ENCODE data around the gene C6orf62. TPM values are rescaled to one million over a fixed set of nuclear protein-coding genes. Genes with fewer than 3 reads are reported as not detected.
"Not testable (repeated sequence)": the region's sequence is repeated elsewhere in the genome, so short reads cannot be mapped to it uniquely, and the experiment has no call there.

C6orf62 gene
- total RNA-seq, 2 experiments from 2014 or later, result 155 to 156 TPM

- Mint-ChIP-seq H3K36me3 (ENCODE audit: low read depth) (peaks cover 12% of the 10 kb centered on the region), H3K9me3 (peaks cover 25% of the 10 kb centered on the region)
- DNase-seq, CTCF ChIA-PET, H3K4me3 Mint-ChIP-seq, H3K27ac Mint-ChIP-seq, H3K4me1 Mint-ChIP-seq, H3K27me3 Mint-ChIP-seq: not testable (repeated sequence)
- POLR2A ChIA-PET, result interaction anchor here (0.6 to 3.0 kb wide), 2 partner anchors 13 to 16 kb away, joined by 3 to 13 read pairs; partner anchors contain the start of gene C6orf62
These were observed 15.8 kb upstream of the C6orf62 start for GRCh38 chr6:24734710-24735109.

GRCh38 chr6:24734166-24734565 lies 15.2 kb upstream of the C6orf62 start:
- POLR2A ChIA-PET, result interaction anchor here (2.0 kb wide), 1 partner anchor 12 kb away, joined by 10 read pairs; no protein-coding TSS in a partner anchor
- H3K27ac Mint-ChIP-seq, result no peak overlapping the region
- CTCF ChIA-PET, result no interaction called here
- no peak for DNase-seq
- H3K4me1 Mint-ChIP-seq, result peaks cover 4% of the 10 kb centered on the region
- no peak overlapping the region for H3K4me3 Mint-ChIP-seq
- H3K9me3 Mint-ChIP-seq, result peaks cover 28% of the 10 kb centered on the region
- H3K27me3 Mint-ChIP-seq, result peaks cover 9% of the 10 kb centered on the region
- peaks cover 12% of the 10 kb centered on the region for H3K36me3 Mint-ChIP-seq (ENCODE audit: low read depth)

- POLR2A ChIA-PET, H3K4me1 Mint-ChIP-seq, H3K27ac Mint-ChIP-seq, DNase-seq, CTCF ChIA-PET, H3K4me3 Mint-ChIP-seq: not testable (repeated sequence)
- Mint-ChIP-seq H3K27me3 (peaks cover 23% of the 10 kb centered on the region), H3K9me3 (peaks cover 28% of the 10 kb centered on the region), H3K36me3 (ENCODE audit: low read depth) (peaks cover 16% of the 10 kb centered on the region)
These were observed 12.6 kb upstream of the C6orf62 start for GRCh38 chr6:24731456-24732134.

- H3K4me3 Mint-ChIP-seq, POLR2A ChIA-PET, H3K27ac Mint-ChIP-seq, CTCF ChIA-PET, DNase-seq, H3K4me1 Mint-ChIP-seq: not testable (repeated sequence)
- Mint-ChIP-seq H3K36me3 (ENCODE audit: low read depth) (peaks cover 16% of the 10 kb centered on the region), H3K27me3 (peaks cover 23% of the 10 kb centered on the region), H3K9me3 (peaks cover 28% of the 10 kb centered on the region)
These were observed 11.7 kb upstream of the C6orf62 start for GRCh38 chr6:24730653-24731052.

GRCh38 chr6:24723270-24723669 lies 4.3 kb upstream of the C6orf62 start:
- Mint-ChIP-seq H3K27me3 (peaks cover 10% of the 10 kb centered on the region), H3K9me3 (no peaks in the 10 kb centered on the region), H3K36me3 (ENCODE audit: low read depth) (peaks cover 21% of the 10 kb centered on the region), H3K4me1 (peaks cover 10% of the 10 kb centered on the region), H3K4me3 (no peak overlapping the region), H3K27ac (no peak overlapping the region)
- DNase-seq, result no peak
- POLR2A ChIA-PET, result interaction anchor here (1.4 to 2.6 kb wide), 6 partner anchors 10 to 57 kb away, joined by 6 to 44 read pairs (median 10); partner anchors contain the start of genes ACOT13, GMNN and TDP2
- CTCF ChIA-PET, result no interaction called here

GRCh38 chr6:24721461-24722215 lies 2.7 kb upstream of the C6orf62 start:
- H3K4me3 Mint-ChIP-seq, result peak overlapping the region; percentile 99
- CTCF ChIA-PET, result interaction anchor here (0.7 to 1.1 kb wide), 3 partner anchors 13 to 296 kb away, joined by 3 read pairs; no protein-coding TSS in a partner anchor
- DNase-seq, result no peak
- peaks cover 24% of the 10 kb centered on the region for H3K4me1 Mint-ChIP-seq
- no peaks in the 10 kb centered on the region for H3K27me3 Mint-ChIP-seq
- no peaks in the 10 kb centered on the region for H3K9me3 Mint-ChIP-seq
- H3K36me3 Mint-ChIP-seq (ENCODE audit: low read depth), result peaks cover 36% of the 10 kb centered on the region
- peak overlapping the region; percentile 100 for H3K27ac Mint-ChIP-seq
- POLR2A ChIA-PET, result interaction anchor here (0.6 to 2.6 kb wide), 27 partner anchors 8 to 417 kb away, joined by 3 to 44 read pairs (median 3); partner anchors contain the start of genes ACOT13, GMNN, KIAA0319 and TDP2

GRCh38 chr6:24720604-24721460 lies 1.9 kb upstream of the C6orf62 start:
- DNase-seq, result peak; percentile 100
- H3K27me3 Mint-ChIP-seq, result no peaks in the 10 kb centered on the region
- CTCF ChIA-PET, result no interaction called here
- peak overlapping the region; percentile 99 for H3K4me3 Mint-ChIP-seq
- POLR2A ChIA-PET, result interaction anchor here (0.6 to 4.3 kb wide), 28 partner anchors 8 to 418 kb away, joined by 3 to 49 read pairs (median 4); partner anchors contain the start of genes ACOT13, GMNN and TDP2
- H3K27ac Mint-ChIP-seq, result peak overlapping the region; percentile 100
- no peaks in the 10 kb centered on the region for H3K9me3 Mint-ChIP-seq
- peaks cover 44% of the 10 kb centered on the region for H3K36me3 Mint-ChIP-seq (ENCODE audit: low read depth)
- H3K4me1 Mint-ChIP-seq, result peaks cover 32% of the 10 kb centered on the region

- Mint-ChIP-seq H3K27me3 (no peaks in the 10 kb centered on the region), H3K4me1 (peaks cover 38% of the 10 kb centered on the region), H3K9me3 (no peaks in the 10 kb centered on the region), H3K36me3 (ENCODE audit: low read depth) (peaks cover 51% of the 10 kb centered on the region), H3K27ac (peak overlapping the region; percentile 100), H3K4me3 (peak overlapping the region; percentile 99)
- DNase-seq, result peak; percentile 86
- POLR2A ChIA-PET, result interaction anchor here (0.6 to 4.3 kb wide), 13 partner anchors 11 to 316 kb away, joined by 3 to 49 read pairs (median 8); partner anchors contain the start of genes ACOT13, GMNN, KIAA0319 and TDP2
- CTCF ChIA-PET, result interaction anchor here (0.8 to 1.3 kb wide), 3 partner anchors 53 to 298 kb away, joined by 3 to 4 read pairs (median 4); partner anchors contain the start of gene ACOT13
These were observed 1.2 kb upstream of the C6orf62 start for GRCh38 chr6:24720131-24720603.

- peak overlapping the region; percentile 99 for H3K4me3 Mint-ChIP-seq
- peak overlapping the region; percentile 100 for H3K27ac Mint-ChIP-seq
- ChIA-PET POLR2A (interaction anchor here (0.8 to 4.3 kb wide), 26 partner anchors 10 to 1406 kb away, joined by 3 to 49 read pairs (median 4); partner anchors contain the start of genes ACOT13, GMNN, KIAA0319 and RIPOR2), CTCF (interaction anchor here (0.6 to 2.5 kb wide), 12 partner anchors 48 to 709 kb away, joined by 3 to 9 read pairs (median 4); partner anchors contain the start of gene ACOT13)
- H3K36me3 Mint-ChIP-seq (ENCODE audit: low read depth), result peaks cover 65% of the 10 kb centered on the region
- no peaks in the 10 kb centered on the region for H3K27me3 Mint-ChIP-seq
- H3K9me3 Mint-ChIP-seq, result no peaks in the 10 kb centered on the region
- no peak for DNase-seq
- H3K4me1 Mint-ChIP-seq, result peaks cover 51% of the 10 kb centered on the region
These were observed 367 bp downstream of the C6orf62 start for GRCh38 chr6:24718449-24719124.

GRCh38 chr6:24716602-24717148 lies 2.3 kb downstream of the C6orf62 start:
- not testable (repeated sequence) for DNase-seq, H3K27me3 Mint-ChIP-seq, H3K27ac Mint-ChIP-seq, H3K9me3 Mint-ChIP-seq
- Mint-ChIP-seq H3K36me3 (ENCODE audit: low read depth) (peaks cover 82% of the 10 kb centered on the region), H3K4me1 (peaks cover 58% of the 10 kb centered on the region), H3K4me3 (peak overlapping the region; percentile 99)
- ChIA-PET CTCF (interaction anchor here (2.5 kb wide), 1 partner anchor 301 kb away, joined by 9 read pairs; no protein-coding TSS in a partner anchor), POLR2A (interaction anchor here (1.0 to 4.3 kb wide), 4 partner anchors 9 to 50 kb away, joined by 3 to 41 read pairs (median 26); partner anchors contain the start of genes ACOT13 and TDP2)

- no peaks in the 10 kb centered on the region for H3K9me3 Mint-ChIP-seq
- ChIA-PET CTCF (interaction anchor here (1.8 kb wide), 1 partner anchor 130 kb away, joined by 6 read pairs; no protein-coding TSS in a partner anchor), POLR2A (interaction anchor here (1.2 kb wide), 1 partner anchor 65 kb away, joined by 4 read pairs; no protein-coding TSS in a partner anchor)
- H3K4me3 Mint-ChIP-seq, result no peak overlapping the region
- H3K36me3 Mint-ChIP-seq (ENCODE audit: low read depth), result peaks cover 84% of the 10 kb centered on the region
- no peak for DNase-seq
- H3K27me3 Mint-ChIP-seq, result no peaks in the 10 kb centered on the region
- peak overlapping the region; percentile 27 for H3K27ac Mint-ChIP-seq
- peaks cover 53% of the 10 kb centered on the region for H3K4me1 Mint-ChIP-seq
These were observed 8.2 kb downstream of the C6orf62 start for GRCh38 chr6:24710519-24711303.

Data from activated CD4-positive, alpha-beta memory T cell treated with anti-CD3 and anti-CD28 coated beads, Interleukin-2, amount 10 ng/mL, durations not matched to agents 7 days and 5 days (primary cell).